SU-DHL-6 (cell line): ENCODE data around the gene MAT1A.

Source experiments
- H2AFZ ChIP-seq: fragments of 200-600 bp; sonication (generic); 2 replicates; pipeline ENCODE4 v1.6.1; 2014; ENCODE audit warnings: low read depth, mild to moderate bottlenecking, moderate library complexity, mixed read lengths, antibody characterized with exemption, low read length; ENCODE audit not compliant: severe bottlenecking
- H3F3A ChIP-seq: fragments of 200-600 bp; shearing (Covaris generic); 2 replicates; pipeline ENCODE4 v1.6.0; 2016; ENCODE audit warnings: antibody characterized with exemption, mild to moderate bottlenecking; ENCODE audit not compliant: insufficient read depth
- H3K27ac ChIP-seq: fragments of 200-600 bp; sonication (generic); 2 replicates; pipeline ENCODE4 v1.5.1; 2016; ENCODE audit warnings: low read depth, mild to moderate bottlenecking, low read length, moderate library complexity, mixed read lengths
- H3K27me3 ChIP-seq: fragments of 200-600 bp; sonication (generic), shearing (Covaris generic); 2 replicates; pipeline ENCODE4 v1.6.0; 2014; ENCODE audit warnings: mild to moderate bottlenecking, low read length
- H3K36me3 ChIP-seq: fragments of 200-600 bp; sonication (generic); 2 replicates; pipeline ENCODE4 v1.6.1; 2014; ENCODE audit warnings: mild to moderate bottlenecking, low read length, mixed read lengths
- H3K4me2 ChIP-seq: fragments of 300-600, 200-600 bp; shearing (Covaris generic), sonication (generic); 2 replicates; pipeline ENCODE4 v1.6.0; 2014; ENCODE audit warnings: low read length, low read depth, mild to moderate bottlenecking; ENCODE audit not compliant: poor library complexity, severe bottlenecking
- H3K4me3 ChIP-seq: fragments of 200-600 bp; sonication (generic); 2 replicates; pipeline ENCODE4 v1.5.1; 2014; ENCODE audit warnings: antibody characterized with exemption, low read length, mild to moderate bottlenecking, mixed read lengths; ENCODE audit not compliant: insufficient read depth, poor library complexity, severe bottlenecking
- H3K79me2 ChIP-seq: fragments of 200-600 bp; sonication (generic); 2 replicates; pipeline ENCODE4 v1.6.1; 2014; ENCODE audit warnings: mild to moderate bottlenecking, low read length, moderate library complexity; ENCODE audit not compliant: insufficient read depth
- H3K9ac ChIP-seq: fragments of 200-600 bp; sonication (generic); 2 replicates; pipeline ENCODE4 v1.7.0; 2014; ENCODE audit warnings: mild to moderate bottlenecking, low read length
- H3K9me2 ChIP-seq: fragments of 200-600 bp; sonication (generic); replicated peaks from 2 replicates; pipeline ENCODE4 v1.6.1; 2014; ENCODE audit warnings: low read length; ENCODE audit not compliant: insufficient read depth
- H3K9me3 ChIP-seq: fragments of 200-600 bp; sonication (generic); 2 replicates; pipeline ENCODE4 v1.6.1; 2014; ENCODE audit warnings: low read length, mixed read lengths; ENCODE audit not compliant: insufficient read depth
- H4K20me1 ChIP-seq: fragments of 200-600 bp; sonication (generic); 2 replicates; pipeline ENCODE4 v1.6.1; 2014; ENCODE audit warnings: low read depth, mild to moderate bottlenecking, antibody characterized with exemption, low read length, moderate library complexity, mixed read lengths
- EZH2phosphoT487 ChIP-seq: fragments of 200-600 bp; sonication (generic), shearing (Covaris generic); conservative IDR thresholded peaks from 2 replicates; pipeline ENCODE4 v1.6.1; 2018; ENCODE audit warnings: mild to moderate bottlenecking, antibody characterized with exemption, low read length, moderate library complexity, mixed read lengths
- TF ChIP-seq, protein P1 (sequence below): fragments of 200-600 bp; sonication (generic); IDR thresholded peaks from one replicate; pipeline ENCODE4 v1.5.1; 2017; ENCODE audit warnings: antibody characterized with exemption, mild to moderate bottlenecking, low read length, moderate library complexity; ENCODE audit not compliant: insufficient read depth, poor library complexity, severe bottlenecking

The MAT1A gene

DNA sequence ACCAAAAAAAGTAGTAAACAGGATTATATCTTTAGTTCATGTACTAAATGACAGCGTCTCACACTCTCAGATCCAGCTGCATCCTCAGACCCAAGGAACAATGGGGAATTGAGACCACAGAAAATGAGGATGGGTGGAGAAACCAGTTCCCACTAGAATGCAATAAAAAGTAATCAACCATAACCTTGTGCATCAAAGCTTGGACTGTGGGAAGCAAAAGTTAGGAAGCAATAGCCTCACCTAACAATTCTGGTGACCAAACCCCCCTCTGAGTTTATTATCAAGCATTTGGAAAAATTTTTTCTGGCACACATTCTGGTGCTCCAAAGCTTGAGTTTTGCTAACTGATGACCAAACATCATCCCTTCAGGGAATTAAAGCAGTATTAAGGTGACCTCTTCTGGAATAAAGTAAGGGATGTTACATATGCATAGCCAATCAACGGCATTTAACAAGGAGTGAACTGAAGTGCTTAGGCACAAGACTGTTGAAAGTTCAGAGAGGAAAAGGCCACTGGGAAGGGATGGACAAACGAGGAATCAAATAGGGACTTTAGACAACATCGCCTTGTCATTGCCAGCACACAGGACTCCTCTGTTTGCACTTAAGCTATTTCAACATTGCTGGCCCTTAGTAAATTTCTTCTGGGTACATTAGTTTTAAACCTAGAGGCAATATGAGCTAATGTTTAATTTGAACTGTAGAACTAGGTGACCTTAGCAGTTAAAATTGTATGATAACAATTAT lies 1.2 kb upstream of the MAT1A start:
- Histone ChIP-seq H3K27ac (no peak overlapping the region), H3F3A (no peaks in the 10 kb centered on the region), H2AFZ (no peak overlapping the region), H3K79me2 (no peaks in the 10 kb centered on the region), H3K4me2 (no peak overlapping the region), H3K9me3 (no peaks in the 10 kb centered on the region), H4K20me1 (no peaks in the 10 kb centered on the region), H3K36me3 (no peaks in the 10 kb centered on the region), H3K4me3 (no peak overlapping the region), H3K9ac (no peak overlapping the region), H3K9me2 (no peaks in the 10 kb centered on the region), H3K27me3 (no peaks in the 10 kb centered on the region)
- TF ChIP-seq EZH2phosphoT487, result no peak
- TF ChIP-seq, protein P1, sequence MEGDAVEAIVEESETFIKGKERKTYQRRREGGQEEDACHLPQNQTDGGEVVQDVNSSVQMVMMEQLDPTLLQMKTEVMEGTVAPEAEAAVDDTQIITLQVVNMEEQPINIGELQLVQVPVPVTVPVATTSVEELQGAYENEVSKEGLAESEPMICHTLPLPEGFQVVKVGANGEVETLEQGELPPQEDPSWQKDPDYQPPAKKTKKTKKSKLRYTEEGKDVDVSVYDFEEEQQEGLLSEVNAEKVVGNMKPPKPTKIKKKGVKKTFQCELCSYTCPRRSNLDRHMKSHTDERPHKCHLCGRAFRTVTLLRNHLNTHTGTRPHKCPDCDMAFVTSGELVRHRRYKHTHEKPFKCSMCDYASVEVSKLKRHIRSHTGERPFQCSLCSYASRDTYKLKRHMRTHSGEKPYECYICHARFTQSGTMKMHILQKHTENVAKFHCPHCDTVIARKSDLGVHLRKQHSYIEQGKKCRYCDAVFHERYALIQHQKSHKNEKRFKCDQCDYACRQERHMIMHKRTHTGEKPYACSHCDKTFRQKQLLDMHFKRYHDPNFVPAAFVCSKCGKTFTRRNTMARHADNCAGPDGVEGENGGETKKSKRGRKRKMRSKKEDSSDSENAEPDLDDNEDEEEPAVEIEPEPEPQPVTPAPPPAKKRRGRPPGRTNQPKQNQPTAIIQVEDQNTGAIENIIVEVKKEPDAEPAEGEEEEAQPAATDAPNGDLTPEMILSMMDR, result no peak

DNA sequence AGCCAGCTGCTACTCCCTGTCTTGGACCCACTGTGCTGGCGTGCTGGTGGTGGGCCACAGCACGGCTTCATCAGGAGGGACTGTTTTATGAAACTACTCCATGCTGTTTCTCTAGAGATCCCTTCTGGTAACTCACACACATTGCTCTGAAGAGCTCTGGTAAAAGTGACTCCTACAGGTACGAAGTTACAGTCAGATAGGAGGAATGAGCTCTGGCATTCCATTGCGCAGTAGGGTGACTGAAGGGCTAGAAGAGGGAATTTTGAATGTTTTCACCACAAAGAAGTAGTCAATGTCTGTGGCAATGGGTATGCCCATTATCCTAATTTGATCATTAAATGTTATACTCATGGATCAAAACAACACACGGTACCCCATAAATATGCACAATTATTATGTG lies 609 bp downstream of the MAT1A start:
- H3K9ac ChIP-seq, result no peak overlapping the region
- no peaks in the 10 kb centered on the region for H3F3A ChIP-seq
- no peaks in the 10 kb centered on the region for H3K36me3 ChIP-seq
- H3K79me2 ChIP-seq, result no peaks in the 10 kb centered on the region
- no peaks in the 10 kb centered on the region for H3K9me3 ChIP-seq
- H3K27me3 ChIP-seq, result no peaks in the 10 kb centered on the region
- H3K4me3 ChIP-seq, result no peak overlapping the region
- H3K27ac ChIP-seq, result no peak overlapping the region
- TF ChIP-seq EZH2phosphoT487, result no peak
- TF ChIP-seq, protein P1, result no peak
- H2AFZ ChIP-seq, result no peak overlapping the region
- no peaks in the 10 kb centered on the region for H4K20me1 ChIP-seq
- H3K9me2 ChIP-seq, result no peaks in the 10 kb centered on the region
- H3K4me2 ChIP-seq, result no peak overlapping the region

DNA sequence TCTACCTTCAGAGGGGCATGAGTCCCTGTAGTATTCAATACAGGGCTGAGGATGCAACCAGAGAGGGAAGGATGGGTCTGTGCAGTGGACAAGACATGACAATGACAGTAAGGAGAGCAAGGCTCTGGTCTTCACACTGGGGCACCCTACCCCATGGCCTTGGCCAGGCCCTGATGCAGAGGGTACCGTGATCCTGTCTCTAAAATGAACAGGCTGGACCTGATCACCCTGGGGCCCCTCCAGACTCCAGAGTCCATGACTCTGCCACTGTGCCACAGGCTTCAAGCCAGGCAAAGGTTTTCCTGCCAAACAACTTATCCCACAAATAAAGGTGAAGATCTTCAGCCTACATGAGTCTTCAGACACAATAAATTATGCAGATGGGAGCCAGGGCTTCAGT lies 4.9 kb downstream of the MAT1A start:
- TF ChIP-seq, protein P1, result no peak
- no peak for TF ChIP-seq EZH2phosphoT487
- no peaks in the 10 kb centered on the region for H3K9me2 ChIP-seq
- H3K36me3 ChIP-seq, result no peaks in the 10 kb centered on the region
- H3K27ac ChIP-seq, result no peak overlapping the region
- no peaks in the 10 kb centered on the region for H3K9me3 ChIP-seq
- no peaks in the 10 kb centered on the region for H3F3A ChIP-seq
- no peak overlapping the region for H3K9ac ChIP-seq
- no peaks in the 10 kb centered on the region for H3K27me3 ChIP-seq
- no peak overlapping the region for H2AFZ ChIP-seq
- no peaks in the 10 kb centered on the region for H4K20me1 ChIP-seq
- no peak overlapping the region for H3K4me2 ChIP-seq
- no peaks in the 10 kb centered on the region for H3K79me2 ChIP-seq
- no peak overlapping the region for H3K4me3 ChIP-seq
